ENCODE data around the gene CCDC157. TPM values are rescaled to one million over a fixed set of nuclear protein-coding genes. Genes with fewer than 3 reads are reported as not detected.

The CCDC157 gene
- polyA plus RNA-seq, 1 experiment: 1.6 TPM

DNA sequence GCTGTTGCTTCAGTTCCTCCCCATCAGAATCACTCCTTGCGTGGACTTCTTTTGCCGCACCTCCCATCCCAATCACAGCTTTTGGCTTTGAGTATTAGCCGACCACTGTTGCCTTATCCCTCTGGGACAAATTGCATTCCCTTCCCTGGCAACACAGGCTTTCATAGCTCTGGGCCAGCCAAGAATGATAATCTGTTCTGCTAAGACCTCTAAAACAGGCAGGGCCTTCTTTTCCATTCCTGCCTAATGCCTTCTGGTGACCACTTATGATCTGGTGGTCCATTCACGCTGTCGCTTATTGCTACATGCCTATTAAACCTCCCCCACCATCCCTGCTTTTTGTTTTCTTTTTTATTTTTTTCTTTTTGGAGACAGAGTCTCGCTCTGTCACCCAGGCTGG is 49.6 kb downstream of the CCDC157 start:
- H3K27me3 ChIP-seq (ENCODE audit: control insufficient read depth, insufficient read depth, low read length): no peaks in the 10 kb centered on the region
- H3K4me3 ChIP-seq (ENCODE audit: low read depth, low read length): no peak overlapping the region
- POLR2A ChIA-PET: no interaction called here
- CTCF ChIA-PET: interaction anchor here (0.7 to 2.4 kb wide), 6 partner anchors 9 to 143 kb away, joined by 3 to 8 read pairs (median 4); partner anchors contain the start of gene SEC14L2
- peaks cover 18% of the 10 kb centered on the region for H3K36me3 ChIP-seq (ENCODE audit: control insufficient read depth, insufficient read depth, low read length)
- DNase-seq (ENCODE audit: low read depth): no peak
- TF ChIP-seq, protein P1, sequence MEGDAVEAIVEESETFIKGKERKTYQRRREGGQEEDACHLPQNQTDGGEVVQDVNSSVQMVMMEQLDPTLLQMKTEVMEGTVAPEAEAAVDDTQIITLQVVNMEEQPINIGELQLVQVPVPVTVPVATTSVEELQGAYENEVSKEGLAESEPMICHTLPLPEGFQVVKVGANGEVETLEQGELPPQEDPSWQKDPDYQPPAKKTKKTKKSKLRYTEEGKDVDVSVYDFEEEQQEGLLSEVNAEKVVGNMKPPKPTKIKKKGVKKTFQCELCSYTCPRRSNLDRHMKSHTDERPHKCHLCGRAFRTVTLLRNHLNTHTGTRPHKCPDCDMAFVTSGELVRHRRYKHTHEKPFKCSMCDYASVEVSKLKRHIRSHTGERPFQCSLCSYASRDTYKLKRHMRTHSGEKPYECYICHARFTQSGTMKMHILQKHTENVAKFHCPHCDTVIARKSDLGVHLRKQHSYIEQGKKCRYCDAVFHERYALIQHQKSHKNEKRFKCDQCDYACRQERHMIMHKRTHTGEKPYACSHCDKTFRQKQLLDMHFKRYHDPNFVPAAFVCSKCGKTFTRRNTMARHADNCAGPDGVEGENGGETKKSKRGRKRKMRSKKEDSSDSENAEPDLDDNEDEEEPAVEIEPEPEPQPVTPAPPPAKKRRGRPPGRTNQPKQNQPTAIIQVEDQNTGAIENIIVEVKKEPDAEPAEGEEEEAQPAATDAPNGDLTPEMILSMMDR (IDR thresholded peaks at IDR 0.05; ENCODE audit: insufficient read depth, low read depth, low read length): no peak

DNA sequence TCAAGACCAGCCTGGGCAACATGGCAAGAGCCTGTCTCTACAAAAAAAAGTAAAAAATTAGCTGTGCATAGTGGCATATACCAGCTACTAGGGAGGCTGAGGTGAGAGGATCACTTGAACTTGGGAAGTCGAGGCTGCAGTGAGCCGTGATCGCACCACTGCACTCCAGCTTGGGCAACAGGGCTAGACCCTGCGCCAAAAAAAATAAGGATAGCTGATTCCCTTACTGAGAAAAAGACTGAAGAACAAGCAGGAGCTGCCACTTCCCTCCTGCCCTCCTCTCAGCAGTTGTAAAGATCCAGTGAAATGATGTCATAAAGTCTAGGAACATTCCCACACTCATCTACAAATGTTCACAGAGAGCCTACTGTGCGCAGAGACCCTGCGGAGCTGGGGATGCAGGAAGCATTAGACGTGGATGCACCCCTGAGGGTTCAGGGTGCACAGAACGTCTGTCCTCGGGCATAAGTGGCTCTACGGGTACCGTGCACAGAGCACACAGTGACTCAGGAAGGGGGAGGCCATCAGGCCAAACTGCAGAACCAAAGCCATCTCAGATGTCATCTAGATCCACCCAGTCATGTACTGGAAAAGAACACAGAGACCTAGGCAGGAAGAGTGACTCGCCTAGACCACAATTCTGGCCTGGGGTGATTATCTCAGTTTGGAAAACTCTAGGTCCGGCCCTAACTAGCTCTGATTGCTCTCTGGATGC is 51.7 kb downstream of the CCDC157 start:
- H3K27me3 ChIP-seq (ENCODE audit: control insufficient read depth, insufficient read depth, low read length): no peaks in the 10 kb centered on the region
- POLR2A ChIA-PET: interaction anchor here (0.5 to 1.0 kb wide), 4 partner anchors 9 to 190 kb away, joined by 3 to 11 read pairs (median 4); partner anchors contain the start of gene SEC14L2
- H3K36me3 ChIP-seq (ENCODE audit: control insufficient read depth, insufficient read depth, low read length): peaks cover 25% of the 10 kb centered on the region
- peak; percentile 62 for DNase-seq (ENCODE audit: low read depth)
- CTCF ChIA-PET: interaction anchor here (0.8 to 1.3 kb wide), 4 partner anchors 10 to 148 kb away, joined by 3 to 4 read pairs (median 4); partner anchors contain the start of gene SEC14L2
- TF ChIP-seq, protein P1 (IDR thresholded peaks at IDR 0.05; ENCODE audit: insufficient read depth, low read depth, low read length): no peak
- no peak overlapping the region for H3K4me3 ChIP-seq (ENCODE audit: low read depth, low read length)

DNA sequence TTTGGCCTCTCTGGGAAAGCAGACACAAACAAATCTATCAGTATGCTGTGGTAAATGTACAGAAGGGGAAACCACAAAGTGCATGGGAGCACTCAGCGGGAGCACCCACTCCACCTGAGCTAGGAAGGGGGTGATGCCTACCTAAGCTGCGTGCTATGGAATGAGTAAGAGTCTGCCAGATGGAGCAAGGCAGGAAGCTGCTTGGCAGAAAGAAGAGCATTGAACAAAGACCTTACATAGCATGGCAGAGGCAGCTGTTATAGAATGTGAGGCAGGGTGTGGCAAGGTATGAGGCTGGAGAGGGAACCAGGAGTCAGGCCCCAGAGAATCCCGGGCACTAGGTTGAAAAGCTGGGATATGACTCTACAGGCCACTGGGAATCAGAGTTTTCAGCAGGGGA is 55.0 kb downstream of the CCDC157 start:
- TF ChIP-seq, protein P1 (IDR thresholded peaks at IDR 0.05; ENCODE audit: insufficient read depth, low read depth, low read length): no peak
- Histone ChIP-seq H3K4me3 (ENCODE audit: low read depth, low read length) (no peak overlapping the region), H3K27me3 (ENCODE audit: control insufficient read depth, insufficient read depth, low read length) (no peaks in the 10 kb centered on the region), H3K36me3 (ENCODE audit: control insufficient read depth, insufficient read depth, low read length) (peaks cover 32% of the 10 kb centered on the region)
- ChIA-PET CTCF (interaction anchor here (1.1 to 2.4 kb wide), 3 partner anchors 11 to 20 kb away, joined by 3 to 24 read pairs (median 5); partner anchors contain the start of gene MTFP1), POLR2A (no interaction called here)
- no peak for DNase-seq (ENCODE audit: low read depth)

DNA sequence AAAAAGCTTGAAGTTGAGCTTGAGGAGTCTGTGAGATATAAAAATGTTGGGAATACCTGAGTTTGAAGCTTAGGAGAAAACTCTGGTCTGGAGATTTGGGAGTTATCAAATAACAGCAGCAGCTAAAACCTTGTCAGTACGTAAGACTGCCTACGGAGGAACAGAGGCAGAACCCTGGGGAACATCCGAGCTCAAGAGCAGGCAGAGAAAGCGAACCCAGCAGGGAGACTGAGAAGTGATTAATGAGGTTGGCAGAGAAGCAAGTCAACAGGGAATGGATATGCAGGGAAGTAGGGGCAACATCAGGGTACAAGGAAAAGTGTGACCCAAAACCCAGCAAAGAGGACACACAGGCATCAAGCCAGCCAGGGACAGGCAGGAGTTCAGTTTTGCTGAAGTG is 56.2 kb downstream of the CCDC157 start:
- Histone ChIP-seq H3K27me3 (ENCODE audit: control insufficient read depth, insufficient read depth, low read length) (no peaks in the 10 kb centered on the region), H3K4me3 (ENCODE audit: low read depth, low read length) (no peak overlapping the region), H3K36me3 (ENCODE audit: control insufficient read depth, insufficient read depth, low read length) (peaks cover 31% of the 10 kb centered on the region)
- ChIA-PET POLR2A (interaction anchor here (0.6 kb wide), 2 partner anchors 9 to 18 kb away, joined by 3 to 5 read pairs; no protein-coding TSS in a partner anchor), CTCF (interaction anchor here (0.9 to 2.4 kb wide), 4 partner anchors 10 to 26 kb away, joined by 3 to 24 read pairs (median 3); partner anchors contain the start of genes MTFP1 and RNF215)
- DNase-seq (ENCODE audit: low read depth): no peak
- TF ChIP-seq, protein P1 (IDR thresholded peaks at IDR 0.05; ENCODE audit: insufficient read depth, low read depth, low read length): no peak

DNA sequence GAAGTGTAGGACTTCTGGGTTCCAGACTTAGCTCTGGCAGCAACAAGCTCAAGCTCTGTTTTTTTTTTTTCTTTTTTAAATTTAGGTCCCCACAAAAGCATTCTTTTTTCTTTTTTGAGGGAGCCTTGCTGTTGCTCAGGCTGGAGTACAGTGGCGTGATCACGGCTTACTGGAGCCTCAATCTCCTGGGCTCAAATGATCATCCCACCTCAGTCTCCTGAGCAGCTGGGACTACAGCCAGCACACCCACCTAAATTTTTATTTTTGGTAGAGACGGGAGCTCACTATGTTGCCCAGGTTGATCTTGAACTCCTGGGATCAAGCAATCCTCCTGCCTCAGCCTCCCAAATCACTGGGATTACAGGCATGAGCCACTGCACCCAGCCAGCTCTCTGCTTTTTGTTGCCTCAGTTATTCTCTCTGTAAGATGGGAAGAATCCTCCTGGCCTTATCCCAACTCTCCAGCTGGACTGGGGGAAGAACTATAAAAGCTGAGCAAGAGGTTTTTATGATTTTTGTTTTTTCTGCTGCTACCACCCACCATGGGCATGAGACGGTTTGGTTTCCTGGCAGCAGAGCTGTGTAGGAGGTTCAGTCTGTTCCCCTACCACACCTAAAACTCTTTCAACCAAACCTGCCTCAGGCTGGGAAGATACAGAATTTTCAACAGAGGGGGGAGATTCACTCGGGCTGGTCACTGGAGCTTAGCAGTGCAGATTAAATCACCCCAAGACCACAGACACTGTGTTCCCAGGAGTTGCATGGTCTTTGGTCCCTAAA is 57.1 kb downstream of the CCDC157 start:
- DNase-seq (ENCODE audit: low read depth): no peak
- H3K4me3 ChIP-seq (ENCODE audit: low read depth, low read length): no peak overlapping the region
- H3K36me3 ChIP-seq (ENCODE audit: control insufficient read depth, insufficient read depth, low read length): peaks cover 31% of the 10 kb centered on the region
- TF ChIP-seq, protein P1 (IDR thresholded peaks at IDR 0.05; ENCODE audit: insufficient read depth, low read depth, low read length): no peak
- POLR2A ChIA-PET: interaction anchor here (0.6 kb wide), 2 partner anchors 8 to 19 kb away, joined by 3 to 5 read pairs; no protein-coding TSS in a partner anchor
- no peaks in the 10 kb centered on the region for H3K27me3 ChIP-seq (ENCODE audit: control insufficient read depth, insufficient read depth, low read length)
- CTCF ChIA-PET: interaction anchor here (0.9 to 1.1 kb wide), 4 partner anchors 9 to 19 kb away, joined by 3 to 5 read pairs (median 3); partner anchors contain the start of gene SEC14L2

All from BJ (cell line).